NCI-H524 (cell line): ENCODE data around the gene SH2D7.

Source experiments
- DNase-seq, 2 experiments: peaks; one replicate each; lab custom pipeline; 2025; lab: John Stamatoyannopoulos, UW

The SH2D7 gene

GRCh38 chr15:78092261-78093041, at the start of gene SH2D7:
Gene SH2D7, plus strand, starts transcription at chr15:78092561. Its CDS starts 24 bp downstream, at chr15:78092585.
- no peak for DNase-seq

- no peak for DNase-seq
Measured at GRCh38 chr15:78044407-78045155, 47.8 kb upstream of the SH2D7 start.

- DNase-seq = no peak
Measured at GRCh38 chr15:78045189-78045588, 47.2 kb upstream of the SH2D7 start.

GRCh38 chr15:78046796-78047341, 45.5 kb upstream of the SH2D7 start:
- no peak for DNase-seq

GRCh38 chr15:78047761-78048627, 44.4 kb upstream of the SH2D7 start:
- DNase-seq = no peak

- no peak for DNase-seq
Measured at GRCh38 chr15:78048628-78048920, 43.8 kb upstream of the SH2D7 start.

GRCh38 chr15:78049691-78050440, 42.5 kb upstream of the SH2D7 start:
- DNase-seq = no peak

GRCh38 chr15:78050441-78050809, 41.9 kb upstream of the SH2D7 start:
- DNase-seq = no peak

- DNase-seq = peak; percentile 47 to 88
Measured at GRCh38 chr15:78050826-78051225, 41.5 kb upstream of the SH2D7 start.

GRCh38 chr15:78051596-78051995, 40.8 kb upstream of the SH2D7 start:
- no peak for DNase-seq

- DNase-seq = peak in 1 of 2 experiments; percentile 21
Measured at GRCh38 chr15:78052001-78052401, 40.4 kb upstream of the SH2D7 start.

GRCh38 chr15:78052545-78052944, 39.8 kb upstream of the SH2D7 start:
- no peak for DNase-seq

GRCh38 chr15:78054518-78054917, 37.8 kb upstream of the SH2D7 start:
- DNase-seq = no peak

GRCh38 chr15:78054966-78055365, 37.4 kb upstream of the SH2D7 start:
- no peak for DNase-seq

GRCh38 chr15:78055919-78056713, 36.2 kb upstream of the SH2D7 start:
- peak in 1 of 2 experiments; percentile 46 for DNase-seq

- DNase-seq = peak in 1 of 2 experiments; percentile 42
Measured at GRCh38 chr15:78056714-78057269, 35.6 kb upstream of the SH2D7 start.

- DNase-seq = no peak
Measured at GRCh38 chr15:78057803-78058202, 34.6 kb upstream of the SH2D7 start.

GRCh38 chr15:78058401-78058935, 33.9 kb upstream of the SH2D7 start:
- no peak for DNase-seq

GRCh38 chr15:78059110-78059839, 33.1 kb upstream of the SH2D7 start:
- DNase-seq = peak; percentile 98 to 99
